HG02763 (cell line): ENCODE measurements around the gene CTAGE4.
A peak's percentile ranks its signal among the peaks of the same experiment; 100 is the strongest.
"Not testable (repeated sequence)": the region's sequence is repeated elsewhere in the genome, so short reads cannot be mapped to it uniquely, and the experiment has no call there.

Source experiments
- ATAC-seq: cut with Tn5 transposase; IDR thresholded peaks from one replicate; pipeline ENCODE4 v1.9.1; 2021; ENCODE audit warnings: mild to moderate bottlenecking, moderate library complexity; ENCODE audit not compliant: unreplicated experiment

Gene CTAGE4

DNA sequence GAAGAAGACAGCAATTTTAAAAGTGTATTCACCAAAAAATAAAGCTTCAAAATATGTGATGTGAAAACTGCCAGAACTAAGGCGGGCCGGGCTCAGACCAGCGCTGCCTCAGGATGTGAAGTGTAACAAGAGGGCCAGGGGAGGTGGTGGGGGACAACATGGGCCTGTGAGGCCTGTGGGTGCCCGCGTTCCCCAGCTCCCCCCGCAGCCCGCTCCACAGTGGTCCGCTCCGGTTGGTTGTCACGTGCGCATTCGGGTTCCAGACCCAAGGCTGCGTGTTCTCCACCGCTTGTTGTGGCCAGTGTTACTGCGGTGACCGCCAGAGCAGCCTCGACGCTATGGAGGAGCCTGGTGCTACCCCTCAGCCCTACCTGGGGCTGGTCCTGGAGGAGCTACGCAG lies at the start of gene CTAGE4:
Gene CTAGE4 (plus strand): TSS at position 301 of the 400 bp plus-strand sequence. CDS start 38 bp downstream, at position 339.
- ATAC-seq, result not testable (repeated sequence)

GRCh38 chr7:144134116-144134515 lies 49.1 kb upstream of the CTAGE4 start:
- no peak for ATAC-seq

DNA sequence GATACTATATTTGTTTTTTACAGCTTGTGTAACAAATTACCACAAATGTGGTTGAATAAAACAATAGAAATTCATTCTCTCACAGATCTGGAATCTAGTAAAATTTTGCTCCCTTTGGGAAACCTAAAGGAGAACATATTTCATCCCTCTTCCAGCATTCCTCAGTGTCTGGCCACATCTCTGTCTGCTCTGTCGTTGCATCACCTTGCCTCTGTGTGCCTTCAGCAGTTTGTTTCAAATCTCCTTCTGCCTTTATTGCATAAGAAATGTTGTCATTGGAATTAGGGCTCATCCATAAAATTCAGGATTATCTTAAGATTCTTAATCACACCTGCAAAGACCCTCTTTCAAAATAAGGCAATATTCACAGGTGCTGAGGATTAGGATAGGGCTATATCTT lies 45.8 kb upstream of the CTAGE4 start:
- no peak for ATAC-seq

- no peak for ATAC-seq
Measured at GRCh38 chr7:144142187-144142586, 41.1 kb upstream of the CTAGE4 start.

- no peak for ATAC-seq
Measured at GRCh38 chr7:144144426-144144825, 38.8 kb upstream of the CTAGE4 start.

DNA sequence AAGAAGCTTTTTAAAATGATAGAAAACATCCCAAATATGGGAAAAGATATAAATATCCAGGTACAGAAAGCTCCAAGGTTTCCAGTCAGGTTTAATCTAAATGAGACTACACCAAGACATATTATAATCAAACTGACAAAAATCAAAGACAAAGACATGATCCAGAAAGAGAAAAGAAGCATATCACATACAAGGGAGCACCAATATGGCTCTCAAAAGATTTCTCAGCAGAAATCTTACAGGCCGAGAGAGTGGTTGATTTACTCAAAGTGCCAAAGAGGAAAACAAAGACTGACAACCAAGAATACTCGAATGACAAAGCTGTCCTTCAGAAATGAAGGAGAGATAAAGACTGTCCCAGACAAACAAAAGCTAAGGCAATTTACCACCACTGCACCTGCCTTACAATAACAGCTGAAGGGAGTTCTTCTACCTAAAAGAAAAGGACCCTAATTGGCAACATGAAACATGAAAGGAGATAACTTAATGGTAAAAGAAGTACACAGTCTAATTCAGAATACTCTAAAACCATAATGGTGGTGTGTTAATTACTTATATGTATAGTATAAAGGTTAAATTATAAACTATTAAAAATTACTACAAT lies 34.9 kb upstream of the CTAGE4 start:
- ATAC-seq, result no peak

DNA sequence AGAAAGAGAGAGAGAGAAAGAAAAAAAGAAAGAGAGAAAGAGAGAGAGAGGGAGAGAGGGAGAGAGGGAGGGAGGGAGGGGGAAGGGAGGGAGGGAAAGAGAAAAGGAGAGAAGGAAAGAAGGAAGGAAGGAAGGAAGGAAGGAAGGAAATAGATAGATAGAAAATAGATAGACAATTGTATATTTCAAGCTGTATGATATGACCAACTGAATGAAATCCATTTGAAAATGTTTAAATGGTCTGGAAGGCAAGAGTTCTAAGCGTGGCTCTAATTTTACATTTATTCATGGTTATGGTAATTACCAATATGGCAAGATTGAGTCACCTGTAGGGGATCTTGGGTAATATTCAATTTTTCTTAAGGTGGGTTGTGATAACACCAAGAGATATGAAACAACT lies 24.4 kb upstream of the CTAGE4 start:
- ATAC-seq, result no peak

DNA sequence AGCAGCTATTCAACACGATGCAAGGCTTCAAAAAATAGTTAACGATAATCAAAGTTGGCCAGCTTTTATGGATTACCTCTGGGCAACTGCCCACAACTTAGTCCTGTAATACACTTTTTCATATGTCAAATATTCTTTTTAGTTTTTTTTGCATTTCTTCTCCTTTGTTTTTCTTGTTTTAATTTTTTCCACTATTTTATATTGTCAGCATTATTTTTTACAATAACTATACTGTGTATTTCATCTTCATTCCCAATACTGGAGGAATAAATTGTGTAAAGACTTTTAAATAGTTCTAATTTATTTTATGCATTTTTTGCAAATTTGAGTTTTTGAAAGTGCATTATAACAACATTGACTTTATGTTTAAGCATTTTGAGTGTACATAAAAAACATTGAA lies 18.5 kb upstream of the CTAGE4 start:
- ATAC-seq, result no peak

GRCh38 chr7:144171594-144172350 lies 11.5 kb upstream of the CTAGE4 start:
- ATAC-seq, result not testable (repeated sequence)

DNA sequence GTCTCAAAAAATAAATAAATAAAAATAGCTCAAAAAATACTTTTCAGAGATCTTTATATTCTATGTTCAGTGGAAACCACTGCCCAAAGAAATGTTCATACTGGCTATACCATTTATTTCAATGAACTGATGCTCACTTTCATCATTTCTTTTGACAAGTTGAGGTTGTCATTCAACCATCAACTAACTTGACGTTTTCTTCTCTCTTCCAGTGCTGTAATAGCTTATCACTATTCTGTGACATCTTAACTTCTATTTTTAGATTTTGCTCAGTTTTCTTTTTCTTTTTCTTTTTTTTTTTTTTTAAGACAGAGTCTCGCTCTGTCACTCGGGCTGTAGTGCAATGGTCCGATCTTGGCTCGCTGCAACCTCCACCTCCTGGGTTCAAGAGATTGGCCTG lies 8.7 kb upstream of the CTAGE4 start:
- no peak for ATAC-seq

DNA sequence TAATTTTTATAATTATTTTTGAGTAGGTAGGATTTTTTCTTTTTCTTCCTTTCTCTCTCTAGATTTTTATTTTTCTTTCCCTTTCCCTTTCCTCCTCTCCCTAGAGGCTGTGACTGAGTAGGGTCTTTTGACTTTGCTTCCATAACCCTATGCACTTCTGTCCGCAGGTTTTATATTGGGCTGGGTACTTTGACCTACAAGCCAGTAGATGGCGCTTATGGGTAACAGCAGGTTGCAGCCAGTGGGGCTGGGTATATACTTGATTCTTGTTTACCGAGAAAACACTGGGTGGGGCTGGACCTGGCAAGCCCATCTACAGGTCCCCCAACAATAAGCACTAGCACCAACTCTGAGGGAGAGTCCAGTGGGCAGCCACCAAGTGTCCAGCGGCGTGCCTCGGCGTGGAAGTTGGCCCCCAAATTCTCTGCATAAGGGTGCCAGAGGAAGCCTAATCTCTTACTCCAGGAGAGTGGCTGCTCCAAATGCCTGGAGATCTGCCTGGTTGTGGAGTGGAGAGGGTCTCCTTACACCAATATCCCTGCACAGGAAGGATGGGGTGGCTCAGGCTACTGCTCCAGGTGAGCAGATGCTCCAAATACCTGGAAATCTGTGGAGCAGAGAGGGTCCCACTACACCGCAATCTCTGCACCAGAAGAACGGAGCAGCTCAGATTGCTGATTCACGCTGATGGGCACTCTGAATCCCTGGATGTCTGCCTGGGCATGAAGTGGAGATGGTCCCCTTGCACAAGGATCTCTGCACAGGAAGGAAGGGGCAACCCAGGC lies 4.7 kb upstream of the CTAGE4 start:
- peak; percentile 92 for ATAC-seq

- ATAC-seq, result not testable (repeated sequence)
Measured at GRCh38 chr7:144179165-144179479, 4.1 kb upstream of the CTAGE4 start.

- ATAC-seq, result not testable (repeated sequence)
Measured at GRCh38 chr7:144187848-144188247, 4.6 kb downstream of the CTAGE4 start.

DNA sequence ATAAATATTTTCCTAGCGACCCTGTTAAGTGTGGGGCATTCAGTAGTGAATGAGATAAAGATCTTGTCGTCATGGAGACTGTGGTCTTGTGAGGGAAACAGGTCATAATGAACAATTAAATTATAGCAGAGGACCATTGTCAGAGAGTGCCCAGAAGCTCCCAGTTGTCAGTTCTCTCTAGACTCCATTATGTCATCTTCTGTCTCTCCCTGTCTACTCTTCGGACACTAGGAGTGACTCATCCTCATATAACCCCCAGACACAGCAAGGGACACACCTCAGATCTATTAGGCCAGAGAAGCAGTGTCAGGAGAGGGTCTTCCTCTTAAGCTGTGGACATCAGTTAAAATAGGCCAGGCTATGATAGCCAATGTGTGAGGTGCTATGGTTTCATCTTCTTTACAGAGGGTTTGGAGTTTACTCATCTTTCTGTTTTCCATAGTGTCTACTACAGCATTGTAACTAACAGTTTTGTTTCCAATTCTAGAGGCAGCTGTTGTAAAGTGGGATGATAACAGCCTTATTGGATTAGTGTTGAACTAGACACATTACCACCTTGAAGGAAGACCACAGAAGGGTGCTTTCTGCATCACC lies 5.4 kb downstream of the CTAGE4 start:
- not testable (repeated sequence) for ATAC-seq

GRCh38 chr7:144193782-144194181 lies 10.5 kb downstream of the CTAGE4 start:
- not testable (repeated sequence) for ATAC-seq

- ATAC-seq, result not testable (repeated sequence)
Measured at GRCh38 chr7:144194453-144194852, 11.2 kb downstream of the CTAGE4 start.

DNA sequence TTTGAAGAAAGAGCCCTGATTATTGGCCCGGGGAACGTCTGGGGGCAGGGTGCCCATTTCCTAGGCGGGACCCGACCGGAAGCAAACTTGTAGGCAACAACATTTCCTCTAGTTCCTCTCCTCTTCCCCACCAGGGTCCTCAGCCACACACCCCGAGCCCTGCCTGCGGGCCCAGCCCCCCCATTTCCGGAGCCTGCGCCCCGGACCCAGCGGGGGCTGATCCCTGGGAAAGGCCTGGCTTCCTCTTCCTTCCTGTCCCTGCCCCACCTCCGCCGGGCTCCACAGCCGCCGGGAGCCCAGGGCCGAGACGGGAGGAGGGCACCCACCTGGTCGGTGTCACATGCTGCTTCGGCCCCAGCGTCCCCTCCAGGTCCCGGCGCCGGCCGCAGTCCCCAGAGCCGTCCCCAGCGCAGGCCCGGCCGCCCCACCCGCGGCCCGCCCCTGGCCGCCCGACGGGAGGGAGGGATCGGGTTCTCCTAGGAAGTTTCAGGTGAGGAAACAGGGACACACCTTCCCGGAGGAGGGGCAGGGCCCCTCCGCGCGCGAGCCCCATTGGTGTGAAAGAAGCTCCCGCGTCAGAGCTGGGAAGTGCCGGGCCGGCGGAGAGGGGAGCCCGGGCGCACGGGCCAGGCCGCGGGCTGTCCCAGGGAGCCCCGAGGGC lies 12.1 kb downstream of the CTAGE4 start, which contains the start of gene ARHGEF35:
Gene ARHGEF35 (minus strand): TSS at position 622 of the 661 bp plus-strand sequence. CDS start 7,450 bp downstream, outside the sequence.
- peak; percentile 68 for ATAC-seq

GRCh38 chr7:144198934-144199333 lies 15.7 kb downstream of the CTAGE4 start:
- ATAC-seq, result not testable (repeated sequence)

DNA sequence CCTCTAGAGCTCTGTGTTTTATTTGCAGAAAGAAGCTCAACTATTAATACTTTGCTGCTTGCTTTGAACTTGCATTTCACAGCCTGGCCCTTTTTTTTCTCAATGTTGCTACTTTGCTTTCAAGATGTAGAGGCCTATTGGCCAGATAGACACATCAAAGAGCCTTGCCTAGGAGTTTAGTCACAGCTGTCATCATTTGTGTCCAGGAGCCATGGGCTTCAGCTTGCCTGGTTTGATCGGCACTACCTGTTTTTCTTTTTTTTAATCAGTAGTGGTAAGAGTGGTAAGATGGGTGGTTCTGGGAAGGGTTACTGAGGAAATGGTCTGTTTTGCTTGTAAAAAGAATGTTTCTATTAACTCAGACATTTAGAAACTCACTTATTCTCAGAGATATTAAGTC lies 18.7 kb downstream of the CTAGE4 start:
- not testable (repeated sequence) for ATAC-seq

GRCh38 chr7:144203086-144203485 lies 19.8 kb downstream of the CTAGE4 start:
- ATAC-seq, result not testable (repeated sequence)

GRCh38 chr7:144205306-144205705 lies 22.0 kb downstream of the CTAGE4 start:
- not testable (repeated sequence) for ATAC-seq
